Dedifferentiated amniotic fluid mesenchymal stem cell (primary cell): ENCODE results near the gene TRIM52.
A peak's percentile ranks its signal among the peaks of the same experiment; 100 is the strongest.

Experiments
- DNase-seq: peaks from one replicate; pipeline ENCODE4 v3.0.0-alpha.2; 2016; ENCODE audit errors: extremely low spot score

Gene TRIM52

GRCh38 chr5:181233801-181234454, 27.0 kb downstream of the TRIM52 start:
- DNase-seq = no peak

GRCh38 chr5:181233088-181233800, 27.7 kb downstream of the TRIM52 start:
- no peak for DNase-seq

GRCh38 chr5:181232593-181232992, 28.4 kb downstream of the TRIM52 start:
- no peak for DNase-seq

- no peak for DNase-seq
Measured at GRCh38 chr5:181231432-181231831, 29.5 kb downstream of the TRIM52 start.

GRCh38 chr5:181230551-181230950, 30.4 kb downstream of the TRIM52 start:
- DNase-seq = no peak

GRCh38 chr5:181229996-181230395, 30.9 kb downstream of the TRIM52 start:
- DNase-seq = no peak

GRCh38 chr5:181224390-181225229, 36.3 kb downstream of the TRIM52 start:
- DNase-seq = no peak

- no peak for DNase-seq
Measured at GRCh38 chr5:181223729-181224389, 37.1 kb downstream of the TRIM52 start.

- peak; percentile 95 for DNase-seq
Measured at GRCh38 chr5:181223058-181223728, 37.8 kb downstream of the TRIM52 start, which contains the start of gene TRIM41. TRIM41 (plus strand) TSS chr5:181223281; CDS start chr5:181224000, 719 bp downstream.

GRCh38 chr5:181222630-181223057, 38.3 kb downstream of the TRIM52 start:
- DNase-seq = no peak

GRCh38 chr5:181221792-181222629, 38.9 kb downstream of the TRIM52 start:
- DNase-seq = peak; percentile 93

- no peak for DNase-seq
Measured at GRCh38 chr5:181221105-181221791, 39.7 kb downstream of the TRIM52 start.

GRCh38 chr5:181220178-181220515, 40.8 kb downstream of the TRIM52 start:
- DNase-seq = no peak

GRCh38 chr5:181219262-181220177, 41.4 kb downstream of the TRIM52 start:
- no peak for DNase-seq

GRCh38 chr5:181218795-181219124, 42.2 kb downstream of the TRIM52 start:
- no peak for DNase-seq

- DNase-seq = no peak
Measured at GRCh38 chr5:181217803-181218062, 43.2 kb downstream of the TRIM52 start.

GRCh38 chr5:181217111-181217802, 43.7 kb downstream of the TRIM52 start:
- DNase-seq = no peak
